GM04504 (cell line): ENCODE measurements around the gene SZT2.
"Not testable (repeated sequence)": the region's sequence is repeated elsewhere in the genome, so short reads cannot be mapped to it uniquely, and the experiment has no call there.

Experiments used
- DNase-seq: peaks from one replicate; pipeline ENCODE4 v3.0.0-alpha.2; 2012; ENCODE audit warnings: low read depth

Gene SZT2

GRCh38 chr1:43388613-43389012 lies 1.1 kb upstream of the SZT2 start:
- no peak for DNase-seq

GRCh38 chr1:43392702-43393101 lies 3.0 kb downstream of the SZT2 start:
- DNase-seq: no peak

GRCh38 chr1:43395523-43395922 lies 5.8 kb downstream of the SZT2 start:
- no peak for DNase-seq

GRCh38 chr1:43396059-43396458 lies 6.4 kb downstream of the SZT2 start:
- no peak for DNase-seq

GRCh38 chr1:43398227-43398626 lies 8.5 kb downstream of the SZT2 start:
- no peak for DNase-seq

- DNase-seq: not testable (repeated sequence)
These were observed 10.7 kb downstream of the SZT2 start for GRCh38 chr1:43400441-43400840.

- DNase-seq: no peak
These were observed 12.6 kb downstream of the SZT2 start for GRCh38 chr1:43402089-43402865.

GRCh38 chr1:43404353-43404752 lies 14.7 kb downstream of the SZT2 start:
- no peak for DNase-seq

- DNase-seq: no peak
These were observed 15.6 kb downstream of the SZT2 start for GRCh38 chr1:43405219-43405875.

- DNase-seq: no peak
These were observed 16.2 kb downstream of the SZT2 start for GRCh38 chr1:43405876-43406234.

- DNase-seq: no peak
These were observed 20.9 kb downstream of the SZT2 start for GRCh38 chr1:43410571-43410970.

GRCh38 chr1:43413426-43413825 lies 23.7 kb downstream of the SZT2 start:
- DNase-seq: not testable (repeated sequence)

GRCh38 chr1:43414634-43415223 lies 25.0 kb downstream of the SZT2 start:
- no peak for DNase-seq

- no peak for DNase-seq
These were observed 26.2 kb downstream of the SZT2 start for GRCh38 chr1:43415901-43416300.

GRCh38 chr1:43418858-43419257 lies 29.2 kb downstream of the SZT2 start:
- DNase-seq: no peak

- no peak for DNase-seq
These were observed 30.1 kb downstream of the SZT2 start for GRCh38 chr1:43419627-43420425.

GRCh38 chr1:43420874-43421273 lies 31.2 kb downstream of the SZT2 start:
- no peak for DNase-seq

GRCh38 chr1:43421396-43421795 lies 31.7 kb downstream of the SZT2 start:
- no peak for DNase-seq

GRCh38 chr1:43421976-43422750 lies 32.5 kb downstream of the SZT2 start:
- DNase-seq: no peak

GRCh38 chr1:43422995-43423671 lies 33.4 kb downstream of the SZT2 start:
- DNase-seq: no peak
